Right renal pelvis (tissue), 4 donors: ENCODE data around the gene KCNQ1OT1. TPM values are rescaled to one million over a fixed set of nuclear protein-coding genes. Genes with fewer than 3 reads are reported as not detected.

Experiments used
- DNase-seq, 4 donors: peaks; one replicate each; pipeline ENCODE4 v3.0.0-alpha.2; 2013; ENCODE audit warnings: low read depth in 4 of 4, low spot score in 3 of 4, missing footprints in 1 of 4
- polyA plus RNA-seq, 4 donors: library from polyadenylated mRNA; unstranded; fragments of 120-200 nt; gene quantifications; one replicate each; pipeline ENCODE4 v1.2.1, GENCODE V29; 2013; ENCODE audit not compliant: insufficient read length in 4 of 4

KCNQ1OT1 gene
- polyA plus RNA-seq: 1 to 10 TPM in 1 of 4 donors, under 1 TPM in 3; 0.72 to 1.5 (median 0.84) TPM

GRCh38 chr11:2699531-2700414 is at the start of gene KCNQ1OT1:
KCNQ1OT1 (minus strand) TSS chr11:2699994.
- peak; percentile 72 to 87 (median 78) for DNase-seq

GRCh38 chr11:2748814-2749554 is 49.2 kb upstream of the KCNQ1OT1 start:
- no peak for DNase-seq

GRCh38 chr11:2748061-2748813 is 48.4 kb upstream of the KCNQ1OT1 start:
- DNase-seq: no peak

- no peak for DNase-seq
Measured at GRCh38 chr11:2747248-2748027, 47.6 kb upstream of the KCNQ1OT1 start.

- no peak for DNase-seq
Measured at GRCh38 chr11:2746401-2747247, 46.8 kb upstream of the KCNQ1OT1 start.

- no peak for DNase-seq
Measured at GRCh38 chr11:2745511-2745910, 45.7 kb upstream of the KCNQ1OT1 start.

- DNase-seq: no peak
Measured at GRCh38 chr11:2744166-2744565, 44.4 kb upstream of the KCNQ1OT1 start.

- no peak for DNase-seq
Measured at GRCh38 chr11:2743427-2744110, 43.8 kb upstream of the KCNQ1OT1 start.

GRCh38 chr11:2742611-2743426 is 43.0 kb upstream of the KCNQ1OT1 start:
- no peak for DNase-seq

- no peak for DNase-seq
Measured at GRCh38 chr11:2742201-2742600, 42.4 kb upstream of the KCNQ1OT1 start.

GRCh38 chr11:2741377-2742131 is 41.8 kb upstream of the KCNQ1OT1 start:
- no peak for DNase-seq

GRCh38 chr11:2741006-2741376 is 41.2 kb upstream of the KCNQ1OT1 start:
- DNase-seq: no peak

- DNase-seq: no peak
Measured at GRCh38 chr11:2740275-2740940, 40.6 kb upstream of the KCNQ1OT1 start.

- no peak for DNase-seq
Measured at GRCh38 chr11:2739531-2740274, 39.9 kb upstream of the KCNQ1OT1 start.

GRCh38 chr11:2738551-2739431 is 39.0 kb upstream of the KCNQ1OT1 start:
- no peak for DNase-seq
